ENCODE results near the gene DTWD2.
"Not testable (repeated sequence)": the region's sequence is repeated elsewhere in the genome, so short reads cannot be mapped to it uniquely, and the experiment has no call there.

The DTWD2 gene

DNA sequence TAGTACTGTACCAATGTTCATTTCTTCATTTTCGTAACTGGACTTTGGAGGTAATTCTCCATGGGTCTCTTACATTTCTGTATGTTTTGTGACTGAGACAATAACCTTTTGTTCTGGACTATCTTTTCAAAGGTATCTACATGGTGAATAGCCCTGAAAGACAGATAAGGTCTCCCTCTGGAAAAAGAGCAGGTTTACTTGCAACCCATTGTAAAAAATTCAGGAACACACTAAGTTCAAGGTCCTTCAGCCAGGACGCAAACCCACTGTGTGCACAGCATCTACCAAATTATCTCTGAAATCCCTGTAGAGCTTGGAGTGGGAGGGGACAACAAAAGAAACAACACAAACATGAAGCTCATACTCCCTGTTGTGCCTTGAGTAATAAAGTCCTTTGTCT lies 8.3 kb downstream of the DTWD2 start:
- no peak for DNase-seq (ENCODE audit: low spot score)
- TF ChIP-seq, protein P1, sequence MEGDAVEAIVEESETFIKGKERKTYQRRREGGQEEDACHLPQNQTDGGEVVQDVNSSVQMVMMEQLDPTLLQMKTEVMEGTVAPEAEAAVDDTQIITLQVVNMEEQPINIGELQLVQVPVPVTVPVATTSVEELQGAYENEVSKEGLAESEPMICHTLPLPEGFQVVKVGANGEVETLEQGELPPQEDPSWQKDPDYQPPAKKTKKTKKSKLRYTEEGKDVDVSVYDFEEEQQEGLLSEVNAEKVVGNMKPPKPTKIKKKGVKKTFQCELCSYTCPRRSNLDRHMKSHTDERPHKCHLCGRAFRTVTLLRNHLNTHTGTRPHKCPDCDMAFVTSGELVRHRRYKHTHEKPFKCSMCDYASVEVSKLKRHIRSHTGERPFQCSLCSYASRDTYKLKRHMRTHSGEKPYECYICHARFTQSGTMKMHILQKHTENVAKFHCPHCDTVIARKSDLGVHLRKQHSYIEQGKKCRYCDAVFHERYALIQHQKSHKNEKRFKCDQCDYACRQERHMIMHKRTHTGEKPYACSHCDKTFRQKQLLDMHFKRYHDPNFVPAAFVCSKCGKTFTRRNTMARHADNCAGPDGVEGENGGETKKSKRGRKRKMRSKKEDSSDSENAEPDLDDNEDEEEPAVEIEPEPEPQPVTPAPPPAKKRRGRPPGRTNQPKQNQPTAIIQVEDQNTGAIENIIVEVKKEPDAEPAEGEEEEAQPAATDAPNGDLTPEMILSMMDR (IDR thresholded peaks at IDR 0.05; ENCODE audit: extremely low read depth, missing control alignments) = no peak

DNA sequence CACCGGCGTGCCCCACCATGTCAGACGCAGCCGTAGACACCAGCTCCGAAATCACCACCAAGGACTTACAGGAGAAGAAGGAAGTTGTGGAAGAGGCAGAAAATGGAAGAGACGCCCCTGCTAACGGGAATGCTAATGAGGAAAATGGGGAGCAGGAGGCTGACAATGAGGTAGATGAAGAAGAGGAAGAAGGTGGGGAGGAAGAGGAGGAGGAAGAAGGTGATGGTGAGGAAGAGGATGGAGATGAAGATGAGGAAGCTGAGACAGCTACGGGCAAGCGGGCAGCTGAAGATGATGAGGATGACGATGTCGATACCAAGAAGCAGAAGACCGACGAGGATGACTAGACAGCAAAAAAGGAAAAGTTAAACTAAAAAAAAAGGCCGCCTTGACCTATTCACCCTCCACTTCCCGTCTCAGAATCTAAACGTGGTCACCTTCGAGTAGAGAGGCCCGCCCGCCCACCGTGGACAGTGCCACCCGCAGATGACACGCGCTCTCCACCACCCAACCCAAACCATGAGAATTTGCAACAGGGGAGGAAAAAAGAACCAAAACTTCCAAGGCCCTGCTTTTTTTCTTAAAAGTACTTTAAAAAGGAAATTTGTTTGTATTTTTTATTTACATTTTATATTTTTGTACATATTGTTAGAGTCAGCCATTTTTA lies 14.4 kb downstream of the DTWD2 start:
- DNase-seq (ENCODE audit: low spot score) = not testable (repeated sequence)

DNA sequence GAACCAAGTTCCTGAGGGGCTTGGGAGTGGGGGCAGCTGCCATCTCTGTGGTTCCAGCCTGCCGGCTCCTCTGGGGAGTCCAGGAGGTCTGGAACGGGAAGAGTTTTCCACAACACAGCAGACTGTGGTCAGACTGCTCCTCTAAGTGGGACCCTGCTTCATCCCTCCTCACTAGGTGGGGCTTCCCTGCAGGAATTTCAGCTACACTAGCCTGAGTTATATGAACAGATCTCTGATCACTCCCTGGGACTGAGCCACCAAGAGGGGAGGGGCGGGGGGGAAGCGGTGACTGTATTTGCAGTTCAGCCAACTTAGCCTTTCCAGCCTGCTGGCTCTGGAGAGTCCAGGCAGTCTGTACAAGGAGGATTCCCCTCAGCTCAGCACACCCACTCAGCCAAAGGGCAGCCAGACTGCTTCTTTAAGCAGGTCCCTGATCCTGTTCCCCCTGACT lies 19.4 kb downstream of the DTWD2 start:
- TF ChIP-seq, protein P1 (IDR thresholded peaks at IDR 0.05; ENCODE audit: extremely low read depth, missing control alignments) = no peak
- no peak for DNase-seq (ENCODE audit: low spot score)

DNA sequence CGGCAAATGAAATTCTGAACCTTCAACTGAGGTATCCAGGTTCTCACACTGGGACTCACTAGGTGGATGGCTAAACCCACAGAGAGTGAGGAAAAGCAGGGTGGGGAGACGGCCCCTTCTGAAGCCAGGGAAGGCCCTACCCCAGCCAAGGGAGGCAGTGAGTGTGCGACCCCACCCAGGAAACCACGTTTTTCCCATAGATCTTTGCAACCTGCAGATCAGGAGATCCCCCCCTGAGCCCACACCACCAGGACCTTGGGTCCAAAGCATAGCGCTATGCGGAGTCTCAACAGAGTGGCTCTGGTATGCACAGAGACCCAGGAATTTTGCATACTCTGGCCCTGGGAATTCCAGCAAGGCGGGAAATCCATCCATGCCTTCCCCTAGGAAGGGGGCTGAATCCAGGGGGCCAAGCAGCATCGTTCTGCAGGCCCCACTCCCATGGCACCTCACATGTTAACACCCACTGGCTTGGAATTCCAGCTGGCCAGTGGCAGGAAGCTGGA lies 19.9 kb downstream of the DTWD2 start:
- TF ChIP-seq, protein P1 (IDR thresholded peaks at IDR 0.05; ENCODE audit: extremely low read depth, missing control alignments) = no peak
- DNase-seq (ENCODE audit: low spot score) = no peak

DNA sequence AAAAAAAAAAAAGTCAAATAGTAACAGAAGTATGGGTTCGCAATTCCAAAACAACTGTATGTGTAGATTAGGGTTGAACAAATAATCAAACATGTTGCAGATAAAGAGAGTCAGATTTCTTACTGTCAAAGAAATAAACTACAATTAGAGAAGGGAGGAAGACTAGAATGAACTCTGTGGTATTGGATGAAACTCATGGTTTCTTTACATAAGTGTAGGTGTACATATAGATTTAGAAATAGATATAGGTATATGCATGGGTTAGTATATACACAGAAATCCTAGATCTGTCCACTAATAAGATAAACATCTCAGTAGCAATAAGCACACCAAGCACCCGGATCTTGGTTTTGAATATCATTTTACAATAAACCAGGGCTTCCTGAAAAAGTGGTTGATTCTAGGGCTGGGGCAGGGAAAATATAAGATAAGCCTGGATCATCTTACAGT lies 21.3 kb downstream of the DTWD2 start:
- TF ChIP-seq, protein P1 (IDR thresholded peaks at IDR 0.05; ENCODE audit: extremely low read depth, missing control alignments) = no peak
- DNase-seq (ENCODE audit: low spot score) = no peak

DNA sequence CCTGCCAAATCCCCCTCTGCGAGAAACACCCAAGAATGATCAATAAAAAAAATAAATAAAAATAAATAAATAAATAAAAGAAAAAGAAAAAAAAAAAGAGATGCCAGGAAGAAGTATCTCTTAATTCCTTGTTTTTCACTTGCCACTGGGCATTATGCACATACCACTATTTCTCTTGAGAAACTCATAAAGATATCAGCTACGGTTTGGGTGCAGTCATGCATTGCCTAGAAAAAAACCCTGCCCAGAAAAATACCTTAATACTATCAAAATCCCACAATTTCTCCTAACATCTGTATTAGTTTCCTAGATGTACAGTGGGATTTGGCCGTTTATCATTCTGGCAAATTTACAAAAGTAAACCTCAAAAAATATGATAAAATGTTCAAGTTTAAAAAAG lies 22.5 kb downstream of the DTWD2 start:
- TF ChIP-seq, protein P1 (IDR thresholded peaks at IDR 0.05; ENCODE audit: extremely low read depth, missing control alignments) = no peak
- no peak for DNase-seq (ENCODE audit: low spot score)

DNA sequence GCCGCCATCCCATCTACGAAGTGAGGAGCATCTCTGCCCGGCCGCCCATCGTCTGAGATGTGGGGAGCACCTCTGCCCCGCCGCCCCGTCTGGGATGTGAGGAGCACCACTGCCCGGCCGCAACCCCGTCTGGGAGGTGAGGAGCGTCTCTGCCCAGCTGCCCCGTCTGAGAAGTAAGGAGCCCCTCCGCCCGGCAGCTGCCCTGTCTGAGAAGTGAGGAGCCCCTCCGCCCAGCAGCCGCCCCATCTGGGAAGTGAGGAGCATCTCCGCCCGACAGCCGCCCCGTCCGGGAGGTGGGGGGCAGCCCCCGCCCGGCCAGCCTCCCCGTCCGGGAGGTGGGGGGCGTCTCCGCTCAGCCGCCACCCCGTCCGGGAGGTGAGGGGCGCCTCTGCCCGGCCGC lies 23.4 kb downstream of the DTWD2 start:
- DNase-seq (ENCODE audit: low spot score) = not testable (repeated sequence)

DNA sequence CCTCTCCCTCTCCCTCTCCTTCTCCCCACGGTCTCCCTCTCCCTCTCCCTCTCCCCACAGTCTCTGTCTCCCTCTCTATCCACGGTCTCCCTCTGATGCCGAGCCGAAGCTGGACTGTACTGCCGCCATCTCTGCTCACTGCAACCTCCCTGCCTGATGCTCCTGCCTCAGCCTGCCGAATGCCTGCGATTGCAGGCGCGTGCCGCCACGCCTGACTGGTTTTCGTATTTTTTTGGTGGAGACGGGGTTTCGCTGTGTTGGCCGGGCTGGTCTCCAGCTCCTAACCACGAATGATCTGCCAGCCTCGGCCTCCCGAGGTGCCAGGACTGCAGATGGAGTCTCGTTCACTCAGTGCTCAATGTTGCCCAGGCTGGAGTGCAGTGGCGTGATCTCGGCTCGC lies 24.0 kb downstream of the DTWD2 start:
- DNase-seq (ENCODE audit: low spot score) = not testable (repeated sequence)

DNA sequence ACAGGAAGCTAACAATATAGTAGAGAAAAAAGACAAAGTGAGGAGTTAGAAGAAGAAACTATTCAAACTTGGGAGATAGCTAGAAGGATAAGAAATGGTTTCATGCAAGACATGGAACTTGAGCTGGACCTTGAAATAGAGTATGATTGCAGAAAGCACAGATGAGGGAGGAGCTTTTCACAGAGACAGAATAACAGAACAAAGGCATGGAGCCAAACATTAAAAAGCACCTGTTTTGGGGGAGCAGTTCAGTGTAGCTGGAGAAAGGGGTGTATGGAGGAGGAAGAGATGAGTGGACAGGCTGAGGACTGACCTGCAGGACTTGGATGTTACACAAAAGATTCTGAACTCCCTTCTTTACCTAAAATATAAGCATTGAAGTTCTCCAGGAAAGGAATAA lies 25.2 kb downstream of the DTWD2 start:
- TF ChIP-seq, protein P1 (IDR thresholded peaks at IDR 0.05; ENCODE audit: extremely low read depth, missing control alignments) = no peak
- no peak for DNase-seq (ENCODE audit: low spot score)

All from GM20000 (cell line).